Nephron (organoid): ENCODE results near the gene CNTN1.

Source experiments
- H3K27ac Mint-ChIP-seq, 3 experiments: 2 replicates each; pipeline ENCODE4 v1.8.0; 2020; ENCODE audit warnings: mixed read lengths in 3 of 3, mild to moderate bottlenecking in 2 of 3, moderate library complexity in 1 of 3
- H3K27me3 Mint-ChIP-seq: 2 replicates; pipeline ENCODE4 v1.8.0; 2021; ENCODE audit warnings: low read depth, mild to moderate bottlenecking, moderate library complexity, mixed read lengths
- H3K36me3 Mint-ChIP-seq: 2 replicates; pipeline ENCODE4 v1.8.0; 2020; ENCODE audit warnings: low read depth, mixed read lengths
- H3K4me1 Mint-ChIP-seq: 2 replicates; pipeline ENCODE4 v1.8.0; 2020; ENCODE audit warnings: mixed read lengths
- H3K4me3 Mint-ChIP-seq, 3 experiments: 2 replicates each; pipeline ENCODE4 v1.8.0; 2020; ENCODE audit warnings: mild to moderate bottlenecking in 3 of 3, mixed read lengths in 3 of 3, moderate library complexity in 2 of 3
- H3K9me3 Mint-ChIP-seq: 2 replicates; pipeline ENCODE4 v1.8.0; 2020; ENCODE audit warnings: mixed read lengths
- CTCF ChIP-seq, 3 experiments: fragments of 200-600 bp; sonication (generic); IDR thresholded peaks; one replicate each; pipeline ENCODE4 v1.5.0; 2021; ENCODE audit warnings: antibody characterized with exemption in 3 of 3; ENCODE audit not compliant: unreplicated experiment in 3 of 3

The CNTN1 gene

GRCh38 chr12:40945772-40946171, 253.5 kb downstream of the CNTN1 start:
- no peak for TF ChIP-seq CTCF (IDR thresholded peaks at IDR 0.05; ENCODE audit: unreplicated experiment in 3 of 3)
- H3K27me3 Mint-ChIP-seq: no peaks in the 10 kb centered on the region
- H3K4me1 Mint-ChIP-seq: no peaks in the 10 kb centered on the region
- H3K4me3 Mint-ChIP-seq: no peak overlapping the region
- no peak overlapping the region for H3K27ac Mint-ChIP-seq
- no peaks in the 10 kb centered on the region for H3K9me3 Mint-ChIP-seq
- H3K36me3 Mint-ChIP-seq: no peaks in the 10 kb centered on the region

- H3K27me3 Mint-ChIP-seq: no peaks in the 10 kb centered on the region
- H3K36me3 Mint-ChIP-seq: no peaks in the 10 kb centered on the region
Observed at GRCh38 chr12:40946612-40947194, 254.5 kb downstream of the CNTN1 start.

GRCh38 chr12:40947797-40948196, 255.6 kb downstream of the CNTN1 start:
- Mint-ChIP-seq H3K27me3 (no peaks in the 10 kb centered on the region), H3K4me1 (no peaks in the 10 kb centered on the region), H3K36me3 (no peaks in the 10 kb centered on the region), H3K9me3 (no peaks in the 10 kb centered on the region), H3K27ac (peak overlapping the region; percentile 14 to 82 (median 75)), H3K4me3 (no peak overlapping the region)
- no peak for TF ChIP-seq CTCF (IDR thresholded peaks at IDR 0.05; ENCODE audit: unreplicated experiment in 3 of 3)

More at GRCh38 chr12:40946612-40947194, 254.5 kb downstream of the CNTN1 start:
- Mint-ChIP-seq H3K4me3 (no peak overlapping the region), H3K27ac (no peak overlapping the region), H3K9me3 (no peaks in the 10 kb centered on the region), H3K4me1 (no peaks in the 10 kb centered on the region)
- TF ChIP-seq CTCF (IDR thresholded peaks at IDR 0.05; ENCODE audit: unreplicated experiment in 3 of 3): peak; percentile 55 to 85 (median 64)

GRCh38 chr12:40953076-40953475, 260.8 kb downstream of the CNTN1 start:
- Mint-ChIP-seq H3K27me3 (no peaks in the 10 kb centered on the region), H3K4me1 (no peaks in the 10 kb centered on the region), H3K36me3 (no peaks in the 10 kb centered on the region), H3K27ac (no peak overlapping the region), H3K9me3 (no peaks in the 10 kb centered on the region), H3K4me3 (no peak overlapping the region)
- no peak for TF ChIP-seq CTCF (IDR thresholded peaks at IDR 0.05; ENCODE audit: unreplicated experiment in 3 of 3)

- Mint-ChIP-seq H3K27me3 (no peaks in the 10 kb centered on the region), H3K36me3 (no peaks in the 10 kb centered on the region), H3K27ac (no peak overlapping the region), H3K4me1 (peaks cover 3% of the 10 kb centered on the region), H3K9me3 (no peaks in the 10 kb centered on the region), H3K4me3 (no peak overlapping the region)
- no peak for TF ChIP-seq CTCF (IDR thresholded peaks at IDR 0.05; ENCODE audit: unreplicated experiment in 3 of 3)
Observed at GRCh38 chr12:40957417-40957816, 265.2 kb downstream of the CNTN1 start.

GRCh38 chr12:40959041-40959440, 266.8 kb downstream of the CNTN1 start:
- no peaks in the 10 kb centered on the region for H3K27me3 Mint-ChIP-seq
- H3K9me3 Mint-ChIP-seq: no peaks in the 10 kb centered on the region
- TF ChIP-seq CTCF (IDR thresholded peaks at IDR 0.05; ENCODE audit: unreplicated experiment in 3 of 3): no peak
- H3K4me1 Mint-ChIP-seq: peaks cover 9% of the 10 kb centered on the region
- no peaks in the 10 kb centered on the region for H3K36me3 Mint-ChIP-seq
- no peak overlapping the region for H3K4me3 Mint-ChIP-seq
- no peak overlapping the region for H3K27ac Mint-ChIP-seq
